Activated T-helper 2 cell treated with anti-CD3 and anti-CD28 coated beads, Interferon-gamma antibody, Interleukin-2, Interleukin-4, amounts not matched to agents 10 μg/mL and 5 μg/mL and 100 μg/mL, durations not matched to agents 14 hours and 24 hours and 36 hours (primary cell): ENCODE results near the gene KCNJ6. TPM values are rescaled to one million over a fixed set of nuclear protein-coding genes. Genes with fewer than 3 reads are reported as not detected.

Experiments
- DNase-seq: peaks from one replicate; pipeline ENCODE4 v3.0.0; 2021; ENCODE audit warnings: low spot score
- H3K27ac Mint-ChIP-seq: one replicate; pipeline ENCODE4 v1.8.0; 2021; ENCODE audit warnings: mixed read lengths
- H3K27me3 Mint-ChIP-seq: one replicate; pipeline ENCODE4 v1.8.0; 2021; ENCODE audit warnings: low read depth, mixed read lengths
- H3K36me3 Mint-ChIP-seq: one replicate; pipeline ENCODE4 v1.8.0; 2021; ENCODE audit warnings: low read depth, mixed read lengths
- H3K4me1 Mint-ChIP-seq: one replicate; pipeline ENCODE4 v1.8.0; 2021; ENCODE audit warnings: low read depth, mixed read lengths
- H3K4me3 Mint-ChIP-seq: one replicate; pipeline ENCODE4 v1.8.0; 2021; ENCODE audit warnings: low read depth, mild to moderate bottlenecking, moderate library complexity, mixed read lengths
- H3K9me3 Mint-ChIP-seq: one replicate; pipeline ENCODE4 v1.8.0; 2021; ENCODE audit warnings: mixed read lengths
- intact Hi-C: fragments of 100-400 bp; cut with micrococcal nuclease; formaldehyde crosslinking; loops from one replicate; pipeline ENCODE4 v1.15.1; 2023
- total RNA-seq: library from RNA; stranded (reverse); gene quantifications from 2 replicates; pipeline ENCODE4 v1.2.3, GENCODE V29; 2022

The KCNJ6 gene
- total RNA-seq, 1 donor from 2014 or later, result not detected

DNA sequence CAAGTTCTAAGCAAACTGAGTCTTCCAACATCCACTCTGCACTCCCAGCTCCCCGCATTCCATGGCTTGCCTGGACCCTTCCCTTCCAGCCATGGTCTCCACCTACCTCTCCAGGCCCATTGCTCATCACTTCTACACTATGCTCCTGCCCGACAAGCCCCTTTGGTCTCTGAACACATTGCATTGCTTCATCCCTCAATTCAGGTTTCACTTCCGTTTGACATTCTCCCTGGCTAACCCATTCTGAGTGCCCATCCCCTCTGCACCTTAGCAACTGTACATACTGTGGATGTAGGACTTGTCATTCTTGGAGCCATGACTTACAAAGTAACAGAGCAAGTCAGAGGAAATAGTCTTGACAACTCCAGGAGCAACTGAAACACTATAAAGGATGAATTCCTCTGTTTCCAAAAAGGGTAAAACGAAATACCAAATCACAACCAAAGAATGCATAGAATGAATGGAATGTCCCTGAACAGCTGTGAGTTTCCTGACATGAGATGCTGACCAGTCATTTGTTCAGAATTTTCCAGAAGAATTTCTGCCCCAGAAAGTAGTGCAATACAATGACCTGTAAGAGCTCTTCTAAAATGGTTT lies 66.7 kb downstream of the KCNJ6 start:
- intact Hi-C loops, result no loop called here
- H3K4me1 Mint-ChIP-seq, result no peaks in the 10 kb centered on the region
- H3K36me3 Mint-ChIP-seq, result no peaks in the 10 kb centered on the region
- DNase-seq, result no peak
- peaks cover 1% of the 10 kb centered on the region for H3K27me3 Mint-ChIP-seq
- H3K27ac Mint-ChIP-seq, result no peak overlapping the region
- H3K9me3 Mint-ChIP-seq, result no peaks in the 10 kb centered on the region
- no peak overlapping the region for H3K4me3 Mint-ChIP-seq

DNA sequence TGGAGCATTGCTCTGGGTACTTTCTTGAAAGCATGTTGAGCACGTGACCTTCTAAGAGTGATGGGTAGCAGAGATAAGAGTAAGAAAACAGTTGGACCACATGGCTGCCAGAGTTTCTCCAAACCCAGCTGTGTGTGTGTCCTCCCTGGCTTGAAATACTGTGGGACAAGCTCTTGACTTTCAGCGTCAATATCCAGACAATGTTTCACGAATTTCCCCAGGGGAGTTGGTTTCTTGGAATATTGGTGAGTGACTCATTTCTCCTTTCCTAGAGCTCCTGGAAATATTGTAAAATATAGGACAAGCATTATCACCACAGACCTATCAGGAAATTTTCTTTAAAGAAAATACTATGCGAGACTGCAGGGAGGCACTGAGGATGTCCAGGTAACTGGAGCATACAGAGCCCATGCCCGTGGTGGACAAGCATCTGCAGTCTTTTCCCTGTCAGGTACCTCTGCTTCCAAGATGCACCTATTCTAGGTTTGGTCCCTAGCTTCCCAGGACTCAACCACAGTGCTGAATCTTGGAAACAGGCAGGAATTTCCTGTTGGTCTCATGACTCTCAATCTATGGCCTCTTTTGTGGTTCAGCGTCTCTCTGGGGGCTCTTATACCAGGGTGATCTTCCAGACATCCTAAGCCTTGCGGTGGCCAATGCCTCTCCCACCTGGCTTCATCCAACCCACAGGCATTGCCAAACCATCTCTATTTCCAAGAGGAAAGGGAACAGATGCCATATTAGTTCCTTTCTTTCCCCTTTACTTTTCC lies 67.4 kb downstream of the KCNJ6 start:
- H3K27ac Mint-ChIP-seq, result no peak overlapping the region
- H3K9me3 Mint-ChIP-seq, result no peaks in the 10 kb centered on the region
- DNase-seq, result no peak
- H3K4me1 Mint-ChIP-seq, result no peaks in the 10 kb centered on the region
- intact Hi-C loops, result no loop called here
- peaks cover 1% of the 10 kb centered on the region for H3K27me3 Mint-ChIP-seq
- H3K4me3 Mint-ChIP-seq, result no peak overlapping the region
- no peaks in the 10 kb centered on the region for H3K36me3 Mint-ChIP-seq

DNA sequence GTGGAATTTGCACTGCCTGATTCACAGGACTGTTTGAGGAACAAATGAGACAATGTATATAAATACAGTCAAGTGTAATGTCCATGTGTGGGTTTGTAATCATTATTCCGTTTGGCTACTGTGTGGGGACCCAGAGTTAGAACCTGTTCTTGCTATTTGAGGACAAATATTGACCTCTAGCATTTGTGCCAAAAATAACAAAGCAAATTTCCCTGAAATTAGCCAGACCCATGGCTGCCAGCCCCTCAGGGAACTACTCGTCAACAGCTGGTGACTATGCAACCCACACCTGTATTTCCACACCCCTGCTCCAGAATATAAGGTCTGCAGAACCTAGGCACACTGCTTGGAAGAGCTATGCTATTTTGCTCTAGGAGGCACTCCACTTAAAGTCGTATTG lies 70.7 kb downstream of the KCNJ6 start:
- intact Hi-C loops, result no loop called here
- Mint-ChIP-seq H3K27me3 (no peaks in the 10 kb centered on the region), H3K27ac (no peak overlapping the region), H3K9me3 (no peaks in the 10 kb centered on the region), H3K4me3 (no peak overlapping the region), H3K4me1 (no peaks in the 10 kb centered on the region), H3K36me3 (no peaks in the 10 kb centered on the region)
- DNase-seq, result no peak

DNA sequence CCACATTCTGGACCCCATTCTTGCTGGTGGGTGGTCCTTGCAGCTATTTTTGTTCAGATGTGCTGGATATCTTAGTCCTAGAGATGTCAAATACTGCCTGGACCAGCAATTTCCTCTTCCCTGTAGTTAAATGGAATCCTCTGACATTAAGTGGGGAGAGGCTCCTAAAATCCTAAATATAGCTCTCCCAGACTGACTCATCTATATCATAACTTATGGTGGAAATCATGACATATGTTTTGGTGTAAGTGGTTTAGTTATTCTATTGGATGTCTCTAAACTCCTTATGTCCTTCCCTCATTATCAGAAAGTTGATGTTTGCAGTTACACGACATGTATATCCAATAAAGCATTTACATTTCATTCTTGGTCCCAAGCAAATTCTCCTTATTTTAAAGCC lies 73.1 kb downstream of the KCNJ6 start:
- Mint-ChIP-seq H3K4me1 (no peaks in the 10 kb centered on the region), H3K27me3 (no peaks in the 10 kb centered on the region), H3K27ac (no peak overlapping the region), H3K4me3 (no peak overlapping the region), H3K36me3 (no peaks in the 10 kb centered on the region), H3K9me3 (no peaks in the 10 kb centered on the region)
- intact Hi-C loops, result no loop called here
- no peak for DNase-seq

- Mint-ChIP-seq H3K4me3 (no peak overlapping the region), H3K27me3 (no peaks in the 10 kb centered on the region), H3K36me3 (no peaks in the 10 kb centered on the region), H3K4me1 (no peaks in the 10 kb centered on the region), H3K27ac (no peak overlapping the region), H3K9me3 (no peaks in the 10 kb centered on the region)
- intact Hi-C loops, result no loop called here
- no peak for DNase-seq
Measured at GRCh38 chr21:37842163-37842919, 73.9 kb downstream of the KCNJ6 start.

DNA sequence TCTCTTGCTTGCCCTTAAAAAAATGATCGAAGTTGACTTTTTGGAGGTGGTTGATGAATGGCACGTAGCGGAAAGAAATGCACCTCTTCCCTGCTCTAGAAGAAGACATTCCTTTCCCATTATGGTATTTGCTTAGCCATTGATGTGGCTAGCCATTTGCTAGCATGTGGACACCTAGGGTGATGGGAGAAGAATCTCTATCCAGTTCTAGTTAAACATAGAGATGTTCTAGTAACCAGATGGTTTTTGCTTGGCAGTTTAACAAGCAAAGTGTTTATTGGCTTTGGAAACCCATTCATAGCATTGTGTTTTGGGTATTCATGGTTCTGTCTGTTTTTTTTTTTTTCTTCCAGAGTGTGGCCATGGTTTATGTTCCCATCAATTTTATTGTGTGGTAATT lies 78.9 kb downstream of the KCNJ6 start:
- no peaks in the 10 kb centered on the region for H3K4me1 Mint-ChIP-seq
- no peaks in the 10 kb centered on the region for H3K27me3 Mint-ChIP-seq
- intact Hi-C loops, result no loop called here

GRCh38 chr21:37835481-37835880 lies 80.8 kb downstream of the KCNJ6 start:
- DNase-seq, result no peak
- intact Hi-C loops, result no loop called here
- Mint-ChIP-seq H3K27ac (no peak overlapping the region), H3K9me3 (no peaks in the 10 kb centered on the region), H3K27me3 (no peaks in the 10 kb centered on the region), H3K36me3 (no peaks in the 10 kb centered on the region), H3K4me3 (no peak overlapping the region), H3K4me1 (no peaks in the 10 kb centered on the region)

More for the DNA sequence above, 78.9 kb downstream of the KCNJ6 start:
- Mint-ChIP-seq H3K36me3 (no peaks in the 10 kb centered on the region), H3K4me3 (no peak overlapping the region), H3K27ac (no peak overlapping the region), H3K9me3 (no peaks in the 10 kb centered on the region)
- DNase-seq, result no peak

DNA sequence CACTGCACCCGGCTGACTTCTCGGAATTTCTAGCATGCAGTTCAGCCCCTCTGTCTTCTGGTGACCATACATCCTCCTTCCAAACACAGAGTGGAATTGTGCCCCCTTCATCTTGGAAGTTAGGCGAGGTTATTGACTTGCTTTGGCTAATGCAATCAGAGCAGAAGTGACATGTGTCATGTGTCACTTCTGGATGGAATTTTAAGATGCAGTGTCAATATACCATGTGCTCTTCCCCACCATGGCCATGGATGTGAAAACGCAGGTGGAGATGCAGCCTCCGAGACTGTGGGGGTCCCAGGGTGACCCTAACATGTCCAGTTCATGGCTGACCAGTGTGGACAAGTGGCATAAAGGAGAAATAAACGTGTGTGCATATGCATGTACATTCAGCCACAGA lies 83.0 kb downstream of the KCNJ6 start:
- Mint-ChIP-seq H3K27ac (no peak overlapping the region), H3K4me1 (no peaks in the 10 kb centered on the region), H3K36me3 (no peaks in the 10 kb centered on the region), H3K4me3 (no peak overlapping the region), H3K27me3 (no peaks in the 10 kb centered on the region), H3K9me3 (no peaks in the 10 kb centered on the region)
- intact Hi-C loops, result no loop called here
- DNase-seq, result no peak

- no peak for DNase-seq
- Mint-ChIP-seq H3K9me3 (no peaks in the 10 kb centered on the region), H3K4me3 (no peak overlapping the region), H3K4me1 (no peaks in the 10 kb centered on the region), H3K27me3 (no peaks in the 10 kb centered on the region), H3K36me3 (no peaks in the 10 kb centered on the region), H3K27ac (no peak overlapping the region)
- intact Hi-C loops, result no loop called here
Measured at GRCh38 chr21:37829447-37829846, 86.8 kb downstream of the KCNJ6 start.

- intact Hi-C loops, result no loop called here
- H3K9me3 Mint-ChIP-seq, result no peaks in the 10 kb centered on the region
- no peak for DNase-seq
- H3K27me3 Mint-ChIP-seq, result no peaks in the 10 kb centered on the region
- H3K36me3 Mint-ChIP-seq, result no peaks in the 10 kb centered on the region
- H3K27ac Mint-ChIP-seq, result no peak overlapping the region
- no peak overlapping the region for H3K4me3 Mint-ChIP-seq
- H3K4me1 Mint-ChIP-seq, result no peaks in the 10 kb centered on the region
Measured at GRCh38 chr21:37828991-37829390, 87.3 kb downstream of the KCNJ6 start.

GRCh38 chr21:37828556-37828955 lies 87.7 kb downstream of the KCNJ6 start:
- no peak overlapping the region for H3K4me3 Mint-ChIP-seq
- H3K27me3 Mint-ChIP-seq, result no peaks in the 10 kb centered on the region
- H3K36me3 Mint-ChIP-seq, result no peaks in the 10 kb centered on the region
- H3K9me3 Mint-ChIP-seq, result no peaks in the 10 kb centered on the region
- DNase-seq, result no peak
- no peaks in the 10 kb centered on the region for H3K4me1 Mint-ChIP-seq
- no peak overlapping the region for H3K27ac Mint-ChIP-seq
- intact Hi-C loops, result no loop called here

DNA sequence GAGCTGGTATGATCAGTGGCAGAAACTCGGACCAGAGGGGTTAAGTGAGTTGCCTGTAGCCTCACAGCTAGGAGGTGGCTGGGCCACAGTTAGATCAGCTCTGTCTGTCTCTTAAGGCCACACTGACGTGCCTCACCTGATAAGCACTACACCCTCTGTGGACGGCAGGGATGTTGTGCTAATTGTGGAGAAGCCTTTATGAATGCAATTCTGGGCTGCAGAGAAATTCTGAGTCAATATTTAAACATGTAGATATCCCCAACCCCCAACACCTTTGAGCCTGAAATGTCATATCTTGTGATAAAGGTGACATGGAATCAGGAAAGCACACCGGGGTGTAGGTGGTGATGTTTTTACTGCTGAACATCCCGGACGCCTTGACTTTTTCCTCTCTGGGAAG lies 88.3 kb downstream of the KCNJ6 start:
- H3K9me3 Mint-ChIP-seq, result no peaks in the 10 kb centered on the region
- DNase-seq, result no peak
- H3K36me3 Mint-ChIP-seq, result no peaks in the 10 kb centered on the region
- H3K4me1 Mint-ChIP-seq, result no peaks in the 10 kb centered on the region
- no peaks in the 10 kb centered on the region for H3K27me3 Mint-ChIP-seq
- H3K27ac Mint-ChIP-seq, result no peak overlapping the region
- H3K4me3 Mint-ChIP-seq, result no peak overlapping the region
- intact Hi-C loops, result no loop called here

DNA sequence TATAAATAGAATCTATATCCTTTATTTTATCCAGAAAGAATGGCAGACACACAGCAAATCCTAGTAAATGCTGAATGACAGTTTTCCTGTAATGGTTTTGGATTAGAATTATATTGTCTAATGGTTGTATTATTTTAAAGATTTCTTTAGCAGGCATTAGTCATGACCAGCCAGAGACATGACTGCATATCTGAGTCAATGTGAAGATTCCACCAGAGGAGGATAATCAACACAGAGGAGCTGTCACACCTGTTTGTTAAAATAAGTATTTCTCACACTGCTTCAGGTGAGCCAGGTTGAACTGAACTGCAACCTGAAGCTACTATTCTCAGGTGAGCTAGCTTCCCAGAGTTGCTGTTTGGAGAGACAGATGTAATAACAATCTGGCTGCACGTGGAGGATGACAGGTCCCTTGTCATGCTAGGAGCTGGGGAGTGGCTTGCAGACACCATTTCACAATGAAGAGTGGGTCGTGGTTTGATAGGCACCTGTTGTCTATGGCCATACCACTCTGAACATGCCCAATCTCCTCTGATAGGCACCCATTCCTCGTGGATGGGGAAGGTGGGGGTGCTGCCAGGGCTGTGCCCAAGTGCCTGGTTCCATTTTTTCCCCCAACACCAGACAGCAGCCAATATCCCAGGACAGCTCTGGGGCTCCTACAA lies 94.3 kb downstream of the KCNJ6 start:
- Mint-ChIP-seq H3K9me3 (no peaks in the 10 kb centered on the region), H3K27ac (no peak overlapping the region), H3K4me3 (no peak overlapping the region), H3K27me3 (peaks cover 2% of the 10 kb centered on the region), H3K36me3 (no peaks in the 10 kb centered on the region), H3K4me1 (no peaks in the 10 kb centered on the region)
- no peak for DNase-seq
- intact Hi-C loops, result no loop called here
